ENCODE results near the gene C19orf18. TPM values are rescaled to one million over a fixed set of nuclear protein-coding genes. Genes with fewer than 3 reads are reported as not detected.
A peak's percentile ranks its signal among the peaks of the same experiment; 100 is the strongest.
"Not testable (repeated sequence)": the region's sequence is repeated elsewhere in the genome, so short reads cannot be mapped to it uniquely, and the experiment has no call there.

Gene C19orf18
- 1 to 10 TPM in 7 of 12 donors, under 1 TPM in 3, not detected in 2; 0.48 to 3.7 (median 1.3) TPM for polyA plus RNA-seq (ENCODE audit: insufficient read length in 12 of 12)
- long read RNA-seq, donor 1: 0 reads
- long read RNA-seq, donor 2: 0 reads
- long read RNA-seq, donor 3: 0 reads
- long read RNA-seq, donor 4: 0 reads
- long read RNA-seq, donor 5: 0 reads
- long read RNA-seq, donor 6: 0 reads
- long read RNA-seq, donor 7: 0 reads
- long read RNA-seq, donor 8: 0 reads
- long read RNA-seq, donor 9: 0 reads
- long read RNA-seq, donor 10: 0 reads
- long read RNA-seq, donor 11: 0 reads

- no peak for DNase-seq
These were observed at the start of gene C19orf18 for GRCh38 chr19:57974434-57974833. Gene C19orf18 (minus strand): TSS chr19:57974534. CDS start chr19:57974432, 102 bp downstream.

DNA sequence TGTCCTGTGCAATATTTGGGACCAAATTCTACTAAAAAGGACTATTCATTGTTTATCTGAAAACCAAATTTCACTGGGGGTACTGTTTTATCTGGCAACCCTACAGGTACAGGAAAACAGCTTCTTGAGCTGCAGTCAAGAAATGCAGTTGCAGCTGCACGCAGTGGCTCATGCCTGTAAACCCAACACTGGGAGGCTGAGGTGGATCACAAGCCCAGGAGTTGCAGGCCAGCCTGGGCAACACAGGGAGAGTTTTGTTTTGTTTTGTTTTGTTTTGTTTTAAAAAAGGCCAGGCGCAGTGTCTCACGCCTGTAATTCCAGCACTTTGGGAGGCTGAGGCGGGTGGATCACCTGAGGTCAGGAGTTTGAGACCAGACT lies 47.9 kb upstream of the C19orf18 start:
- DNase-seq: no peak

- peak; percentile 81 for DNase-seq
These were observed 47.4 kb upstream of the C19orf18 start for GRCh38 chr19:58021541-58022282.

DNA sequence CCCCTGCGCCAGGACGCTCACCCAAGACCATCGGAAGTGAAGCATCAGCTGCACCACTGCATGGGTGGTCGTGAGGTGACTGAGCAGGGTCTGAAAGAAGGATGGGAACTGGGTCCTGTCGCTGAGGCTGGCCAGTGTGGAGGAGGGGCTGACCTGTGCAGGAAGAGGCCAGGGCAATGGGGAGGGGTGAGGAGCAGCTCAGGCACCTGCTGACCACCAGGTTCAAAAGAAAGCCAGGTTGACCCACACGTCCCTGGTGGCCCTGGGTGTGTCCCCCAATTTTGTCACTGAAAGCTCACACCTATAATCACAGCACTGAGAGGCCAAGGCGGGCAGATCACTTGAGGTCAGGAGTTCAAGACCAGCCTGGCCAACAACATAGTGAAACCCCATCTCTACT lies 45.8 kb upstream of the C19orf18 start:
- DNase-seq: no peak

GRCh38 chr19:58014141-58014540 lies 39.8 kb upstream of the C19orf18 start:
- DNase-seq: no peak

DNA sequence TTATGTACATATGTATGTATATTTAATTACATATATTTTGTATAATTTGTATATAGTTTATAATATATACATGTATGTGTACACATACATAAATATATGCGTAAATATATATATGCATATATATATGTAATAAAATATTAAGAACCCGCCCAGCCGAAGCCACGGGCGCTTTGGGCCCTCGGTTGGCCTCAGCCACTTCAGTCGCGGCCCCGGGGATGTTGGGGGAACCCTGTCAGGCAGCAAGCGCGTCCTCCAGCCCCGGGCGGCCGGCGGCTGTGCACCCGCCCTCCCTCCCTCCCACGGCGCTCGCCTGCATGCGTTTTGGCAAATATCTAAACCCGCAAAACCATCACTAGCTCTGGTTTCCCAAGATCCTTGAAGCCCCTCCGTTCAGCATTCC lies 36.2 kb upstream of the C19orf18 start:
- DNase-seq: no peak

DNA sequence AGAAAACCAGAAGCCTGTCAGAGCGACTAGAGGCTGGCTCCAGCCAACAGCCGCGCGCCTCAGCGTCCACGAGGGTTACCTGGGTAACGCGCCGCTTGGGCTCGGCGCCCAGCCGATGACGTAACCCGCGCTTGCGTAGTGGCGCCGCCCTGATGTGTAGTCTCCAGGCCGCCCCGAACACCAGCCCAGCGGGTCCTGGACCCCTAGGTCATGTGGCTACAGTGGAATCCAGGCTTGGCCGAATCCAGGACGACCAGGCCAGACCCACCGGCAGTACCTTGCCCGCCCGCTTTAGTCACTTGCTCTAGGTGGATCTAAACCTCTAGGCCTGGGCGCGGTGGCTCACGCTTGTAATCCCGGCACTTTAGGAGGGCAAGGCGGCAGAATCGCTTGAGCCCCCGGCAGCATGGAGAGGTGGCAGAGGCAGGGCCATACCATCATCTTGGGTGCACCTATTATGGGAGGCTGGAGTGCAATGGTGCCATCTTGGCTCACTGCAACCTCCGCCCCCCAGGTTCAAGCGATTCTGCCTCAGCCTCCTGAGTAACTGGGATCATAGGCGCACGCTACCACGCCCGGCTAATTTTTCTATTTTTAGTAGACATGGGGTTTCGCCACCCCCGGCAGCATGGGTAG lies 35.5 kb upstream of the C19orf18 start:
- DNase-seq: peak; percentile 92

DNA sequence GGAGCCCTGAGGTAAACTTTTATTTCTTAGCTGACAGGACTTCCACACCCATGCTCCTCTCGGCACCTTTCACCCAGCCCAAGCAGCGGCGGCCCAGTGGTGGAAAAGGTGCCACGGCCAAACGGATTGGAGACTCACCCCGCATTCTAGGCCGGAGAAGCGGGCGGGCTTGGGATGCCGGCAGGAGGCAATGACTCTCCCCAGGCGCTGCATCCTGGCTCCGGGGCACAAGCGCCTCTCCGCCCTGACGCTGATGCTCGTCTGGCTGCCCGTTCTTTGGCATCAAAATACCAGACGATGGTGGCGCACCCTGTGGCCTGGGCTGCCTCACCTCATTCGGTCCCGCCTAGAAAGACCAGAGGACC lies 34.9 kb upstream of the C19orf18 start:
- no peak for DNase-seq

- not testable (repeated sequence) for DNase-seq
These were observed 34.5 kb upstream of the C19orf18 start for GRCh38 chr19:58008877-58009276.

- no peak for DNase-seq
These were observed 33.0 kb upstream of the C19orf18 start for GRCh38 chr19:58007285-58007684.

GRCh38 chr19:58003174-58003828 lies 29.0 kb upstream of the C19orf18 start:
- DNase-seq: no peak

DNA sequence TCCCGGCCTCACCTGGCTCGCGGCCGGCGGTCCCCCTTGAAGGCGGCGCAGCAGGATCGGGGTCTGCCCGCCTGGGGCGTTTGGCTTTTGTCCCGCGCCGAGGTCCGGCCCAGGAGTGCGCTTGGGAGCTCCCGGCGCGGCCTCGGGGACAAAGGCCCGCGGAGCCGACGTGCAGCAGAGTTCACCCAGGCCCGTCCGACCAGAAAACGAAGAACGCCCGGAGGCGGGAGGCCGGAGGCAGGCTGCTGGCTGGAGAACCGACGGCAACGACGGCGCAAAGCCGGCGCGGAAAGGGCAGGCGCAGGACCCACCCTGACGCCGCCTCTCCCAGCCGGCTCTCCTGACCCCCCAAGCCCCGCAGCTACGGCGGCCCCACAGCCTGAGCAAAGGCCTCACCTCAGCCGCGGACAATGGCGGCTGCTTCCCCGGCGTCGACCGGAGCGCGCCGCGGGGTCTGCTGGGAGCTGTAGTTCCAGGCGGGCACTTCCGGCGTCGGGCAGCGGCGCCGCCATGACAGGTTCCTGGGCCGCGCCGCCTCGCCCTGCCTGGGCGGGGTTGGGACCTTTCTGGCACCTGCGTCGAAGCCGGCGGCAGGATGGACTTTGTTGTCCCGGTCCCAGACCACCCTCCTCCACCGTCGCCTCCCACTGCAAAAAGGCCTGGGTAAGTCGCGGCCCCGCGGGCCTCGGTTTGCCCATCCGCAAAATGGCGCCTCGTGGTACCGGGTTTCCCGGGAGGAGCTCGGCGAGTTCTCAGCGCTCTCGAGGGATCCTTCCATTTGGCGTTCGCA lies 28.2 kb upstream of the C19orf18 start, which contains the start of gene ZNF606:
ZNF606 (minus strand) TSS at position 437 of the 790 bp plus-strand sequence. CDS start 1,501 bp downstream, outside the sequence.
- peak; percentile 90 for DNase-seq

DNA sequence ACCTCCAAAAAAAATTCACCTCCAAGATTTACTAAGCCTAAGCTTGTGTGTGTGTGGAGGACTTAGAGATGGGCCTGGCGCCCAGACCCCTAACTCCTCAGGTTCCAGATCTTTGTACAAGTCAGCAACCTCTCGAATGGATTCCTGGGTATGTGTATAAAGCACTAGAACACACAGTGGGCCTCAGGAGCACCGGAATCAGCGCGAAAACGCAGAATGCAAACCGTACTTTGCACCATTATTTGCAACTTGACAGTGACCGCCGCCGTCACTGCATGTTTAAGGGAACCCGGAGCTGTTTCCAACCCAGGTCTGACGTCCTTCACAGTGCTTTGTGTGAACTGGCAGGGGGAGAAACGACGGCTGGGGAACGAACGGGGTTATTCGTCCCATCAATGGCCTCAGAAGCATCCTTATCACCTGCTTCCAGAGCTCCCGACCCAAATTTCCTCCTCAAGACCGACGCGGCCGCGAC lies 27.6 kb upstream of the C19orf18 start:
- peak; percentile 38 for DNase-seq

DNA sequence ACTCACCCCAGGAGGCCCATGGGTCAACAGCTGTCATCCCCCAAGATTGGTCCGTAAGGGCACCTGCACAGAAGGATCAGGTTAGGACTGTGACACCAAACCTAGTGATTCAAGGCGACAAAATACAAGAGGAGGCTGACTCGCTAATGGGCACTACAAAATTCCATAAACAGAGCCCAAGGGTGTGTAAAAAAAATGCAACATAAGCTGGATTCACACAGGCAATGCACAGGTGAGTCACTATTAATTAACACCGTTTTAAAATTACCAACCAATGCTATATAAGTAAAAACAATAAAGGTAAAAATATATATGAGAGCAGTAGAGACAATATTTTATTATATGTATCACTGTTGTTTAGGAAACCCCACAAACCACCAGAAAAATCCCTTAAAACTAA lies 26.3 kb upstream of the C19orf18 start:
- DNase-seq: no peak

GRCh38 chr19:57992841-57993240 lies 18.5 kb upstream of the C19orf18 start:
- DNase-seq: no peak

- no peak for DNase-seq
These were observed 4.4 kb upstream of the C19orf18 start for GRCh38 chr19:57978586-57979289.

GRCh38 chr19:57964761-57965160 lies 9.6 kb downstream of the C19orf18 start:
- DNase-seq: no peak

DNA sequence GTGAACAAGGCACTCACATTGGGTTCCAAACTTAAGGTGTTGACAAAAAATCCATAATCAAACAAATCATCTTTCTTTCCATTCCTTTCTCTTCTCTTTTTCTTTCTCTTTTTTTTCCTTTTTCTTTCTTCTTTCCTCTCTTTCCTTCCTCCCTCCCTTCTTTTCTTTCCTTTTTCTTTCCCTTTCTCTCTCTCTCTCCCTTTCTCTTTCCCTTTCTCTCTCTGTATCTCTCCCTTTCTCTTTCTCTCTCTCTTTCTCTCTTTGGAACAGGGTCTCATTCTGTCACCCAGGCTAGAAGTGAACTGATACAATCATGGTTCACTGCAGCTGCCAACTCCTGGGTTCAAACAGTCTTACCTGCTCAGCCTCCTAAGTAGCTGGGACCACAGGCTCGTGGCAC lies 12.5 kb downstream of the C19orf18 start:
- DNase-seq: no peak

DNA sequence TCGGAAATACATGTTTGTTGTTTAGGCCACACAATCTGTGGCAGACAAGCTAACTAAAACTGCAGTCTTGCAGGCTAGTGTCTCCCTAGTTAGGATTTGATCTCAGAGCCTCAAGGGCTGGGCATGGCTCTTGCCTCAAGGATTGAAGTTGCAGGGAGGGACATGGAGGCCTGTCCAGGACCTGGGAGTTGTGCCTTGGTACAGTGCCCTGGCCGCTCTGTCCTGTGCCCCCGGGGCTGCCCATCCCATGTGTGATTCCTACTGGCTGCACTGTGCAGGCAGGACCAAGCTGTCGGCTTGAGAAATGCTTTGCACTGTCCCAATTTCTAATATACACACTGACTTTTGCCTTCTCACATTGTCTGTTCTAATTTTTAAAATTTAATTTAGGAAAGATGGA lies 19.3 kb downstream of the C19orf18 start:
- DNase-seq: no peak

- no peak for DNase-seq
These were observed 24.6 kb downstream of the C19orf18 start for GRCh38 chr19:57949702-57950101.

DNA sequence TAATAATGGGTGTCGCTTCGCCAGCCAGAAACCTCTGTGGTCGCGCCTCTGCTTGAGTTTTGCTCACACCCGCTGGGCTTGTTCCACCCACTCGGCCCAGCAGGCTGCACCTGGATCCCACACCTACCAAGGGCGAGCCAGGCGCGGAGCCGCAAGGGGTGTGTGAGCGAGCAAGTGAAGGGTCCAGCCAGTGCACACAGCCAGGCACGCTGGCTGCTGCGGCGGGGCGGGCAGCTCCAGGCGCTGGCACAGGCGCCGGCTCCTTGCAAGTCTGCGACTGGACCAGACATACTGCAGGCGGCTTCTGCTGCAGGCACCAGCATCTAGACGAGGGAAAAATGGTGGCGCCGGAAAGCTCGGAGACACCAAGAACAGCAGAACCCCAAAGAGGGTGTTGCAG lies 25.0 kb downstream of the C19orf18 start:
- DNase-seq: no peak
